NCI-H524 (cell line): Measurements from ENCODE around the gene RBM42.
"Not testable (repeated sequence)": the region's sequence is repeated elsewhere in the genome, so short reads cannot be mapped to it uniquely, and the experiment has no call there.

Experiments
- DNase-seq, 2 experiments: peaks; one replicate each; lab custom pipeline; 2025; lab: John Stamatoyannopoulos, UW

RBM42 gene

GRCh38 chr19:35628565-35629331, at the start of gene RBM42:
TSS of gene RBM42 (plus strand) at chr19:35629036. CDS start at chr19:35629154, 118 bp downstream.
- DNase-seq: peak; percentile 99 to 100

- no peak for DNase-seq
Observed at GRCh38 chr19:35582760-35583159, 46.1 kb upstream of the RBM42 start.

GRCh38 chr19:35585848-35586247, 43.0 kb upstream of the RBM42 start, which contains the start of gene PMIS2:
TSS of gene PMIS2 (plus strand) at chr19:35586173. CDS start at chr19:35586260, 87 bp downstream.
- DNase-seq: no peak

- no peak for DNase-seq
Observed at GRCh38 chr19:35587321-35587720, 41.5 kb upstream of the RBM42 start.

GRCh38 chr19:35590875-35591274, 38.0 kb upstream of the RBM42 start:
- no peak for DNase-seq

- peak in 1 of 2 experiments; percentile 33 for DNase-seq
Observed at GRCh38 chr19:35592226-35592625, 36.6 kb upstream of the RBM42 start.

GRCh38 chr19:35595026-35595425, 33.8 kb upstream of the RBM42 start:
- not testable (repeated sequence) for DNase-seq

- no peak for DNase-seq
Observed at GRCh38 chr19:35595928-35596327, 32.9 kb upstream of the RBM42 start.

GRCh38 chr19:35596366-35596999, 32.4 kb upstream of the RBM42 start:
- peak in 1 of 2 experiments; percentile 13 for DNase-seq

- DNase-seq: no peak
Observed at GRCh38 chr19:35601971-35602370, 26.9 kb upstream of the RBM42 start.

- not testable (repeated sequence) for DNase-seq
Observed at GRCh38 chr19:35604436-35604835, 24.4 kb upstream of the RBM42 start.

- not testable (repeated sequence) for DNase-seq
Observed at GRCh38 chr19:35607170-35607569, 21.7 kb upstream of the RBM42 start.

GRCh38 chr19:35607661-35608060, 21.2 kb upstream of the RBM42 start:
- DNase-seq: no peak

- DNase-seq: no peak
Observed at GRCh38 chr19:35608251-35608650, 20.6 kb upstream of the RBM42 start.

GRCh38 chr19:35609851-35610353, 18.9 kb upstream of the RBM42 start:
- no peak for DNase-seq

- no peak for DNase-seq
Observed at GRCh38 chr19:35612224-35612558, 16.6 kb upstream of the RBM42 start.

GRCh38 chr19:35612559-35613321, 16.1 kb upstream of the RBM42 start, which contains the start of gene HAUS5:
TSS of gene HAUS5 (plus strand) at chr19:35612735. CDS start at chr19:35612795, 60 bp downstream.
- DNase-seq: peak; percentile 92 to 95

GRCh38 chr19:35613574-35613973, 15.3 kb upstream of the RBM42 start:
- DNase-seq: no peak

- DNase-seq: no peak
Observed at GRCh38 chr19:35615036-35615435, 13.8 kb upstream of the RBM42 start.

GRCh38 chr19:35618857-35619256, 10.0 kb upstream of the RBM42 start:
- DNase-seq: peak in 1 of 2 experiments; percentile 9

- DNase-seq: no peak
Observed at GRCh38 chr19:35619290-35619923, 9.4 kb upstream of the RBM42 start.

GRCh38 chr19:35620001-35620400, 8.8 kb upstream of the RBM42 start:
- DNase-seq: no peak
